Left lung (tissue), 10 donors: ENCODE results near the gene ADAM29. TPM values are rescaled to one million over a fixed set of nuclear protein-coding genes. Genes with fewer than 3 reads are reported as not detected.

Experiments
- ATAC-seq: fragments of 200-7000 bp; cut with Tn5 transposase; one replicate; pipeline ENCODE4 v1.9.1; 2020; ENCODE audit warnings: moderate library complexity
- DNase-seq, 4 donors: peaks; one replicate each; pipeline ENCODE4 v3.0.0-alpha.2; 2013 to 2020
- H3K27ac ChIP-seq, 2 donors: fragments of 200-600 bp; sonication (generic) in 1 of 2; one replicate each; pipeline versions ENCODE4 v1.5.0 to v1.8.0; 2020 to 2021
- H3K27me3 ChIP-seq, 2 donors: fragments of 200-600 bp; sonication (generic) in 1 of 2; one replicate each; pipeline versions ENCODE4 v1.5.0 to v1.8.0; 2020 to 2021
- H3K36me3 ChIP-seq, 2 donors: fragments of 200-600 bp; sonication (generic) in 1 of 2; one replicate each; pipeline versions ENCODE4 v1.5.0 to v1.8.0; 2020 to 2021
- H3K4me1 ChIP-seq, 2 donors: fragments of 200-600 bp; one replicate each; pipeline ENCODE4 v1.8.0; 2021
- H3K4me3 ChIP-seq, 2 donors: fragments of 200-600 bp; sonication (generic) in 1 of 2; one replicate each; pipeline versions ENCODE4 v1.5.0 to v1.8.0; 2020 to 2021; ENCODE audit warnings: mild to moderate bottlenecking in 1 of 2
- H3K9me3 ChIP-seq, 2 donors: fragments of 200-600 bp; sonication (generic) in 1 of 2; one replicate each; pipeline versions ENCODE4 v1.5.0 to v1.8.0; 2020 to 2021
- intact Hi-C, 2 donors: fragments of 100-400 bp; cut with DNase I; formaldehyde crosslinking; loops; one replicate each; pipeline versions ENCODE4 v1.11.2 to v1.14.2; 2022
- polyA plus RNA-seq, 6 donors: library from polyadenylated mRNA; unstranded; fragments of 120-200 nt; gene quantifications; one replicate each; pipeline ENCODE4 v1.2.1, GENCODE V29; 2013; ENCODE audit not compliant: insufficient read length in 6 of 6
- total RNA-seq, 2 donors: library from RNA; stranded (reverse); fragmentation: NEBNext Ultra II Directional; extraction: Animal tissue kit (Norgen Biotek cat#: 25700); gene quantifications; one replicate each; pipeline ENCODE4 v1.2.1, GENCODE V29; 2021
- TF ChIP-seq, protein P1 (sequence below), 2 donors: fragments of 200-600 bp; sonication (generic) in 1 of 2; IDR thresholded peaks; one replicate each; pipeline versions ENCODE4 v1.5.0 to v1.8.0; 2021; ENCODE audit warnings: antibody characterized with exemption in 2 of 2
- donor health status: DM: no; HTN: yes; CAD: no.
- donor health status: DM: no; HTN: no; CAD: no.

Gene ADAM29
- total and polyA plus RNA-seq, 8 donors, result 0.06 to 0.11 (median 0.09) TPM; not detected in 3

DNA sequence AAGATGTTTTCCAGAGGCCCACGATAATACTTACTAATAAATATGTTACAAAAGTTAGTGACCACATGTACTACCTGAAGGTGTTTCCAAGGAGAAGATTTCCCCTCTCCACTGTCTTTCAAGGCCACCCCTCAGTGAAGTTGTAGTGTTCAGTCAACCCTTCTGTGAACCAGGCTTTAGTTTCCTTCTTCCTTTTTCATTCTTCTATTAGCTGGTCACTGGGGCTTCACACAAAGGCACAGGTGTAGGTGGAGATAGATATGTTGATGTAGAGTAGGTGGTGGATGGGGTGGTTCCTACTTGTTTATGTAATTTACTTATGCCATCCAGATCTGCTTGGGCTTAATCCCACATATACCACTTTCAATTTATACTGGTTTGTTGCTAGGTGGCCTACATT is 43.3 kb upstream of the ADAM29 start:
- intact Hi-C loops, result no loop called here
- Histone ChIP-seq H3K27ac (no peak overlapping the region), H3K4me1 (no peaks in the 10 kb centered on the region), H3K36me3 (no peaks in the 10 kb centered on the region), H3K27me3 (no peaks in the 10 kb centered on the region), H3K4me3 (no peak overlapping the region), H3K9me3 (no peaks in the 10 kb centered on the region)
- TF ChIP-seq, protein P1, sequence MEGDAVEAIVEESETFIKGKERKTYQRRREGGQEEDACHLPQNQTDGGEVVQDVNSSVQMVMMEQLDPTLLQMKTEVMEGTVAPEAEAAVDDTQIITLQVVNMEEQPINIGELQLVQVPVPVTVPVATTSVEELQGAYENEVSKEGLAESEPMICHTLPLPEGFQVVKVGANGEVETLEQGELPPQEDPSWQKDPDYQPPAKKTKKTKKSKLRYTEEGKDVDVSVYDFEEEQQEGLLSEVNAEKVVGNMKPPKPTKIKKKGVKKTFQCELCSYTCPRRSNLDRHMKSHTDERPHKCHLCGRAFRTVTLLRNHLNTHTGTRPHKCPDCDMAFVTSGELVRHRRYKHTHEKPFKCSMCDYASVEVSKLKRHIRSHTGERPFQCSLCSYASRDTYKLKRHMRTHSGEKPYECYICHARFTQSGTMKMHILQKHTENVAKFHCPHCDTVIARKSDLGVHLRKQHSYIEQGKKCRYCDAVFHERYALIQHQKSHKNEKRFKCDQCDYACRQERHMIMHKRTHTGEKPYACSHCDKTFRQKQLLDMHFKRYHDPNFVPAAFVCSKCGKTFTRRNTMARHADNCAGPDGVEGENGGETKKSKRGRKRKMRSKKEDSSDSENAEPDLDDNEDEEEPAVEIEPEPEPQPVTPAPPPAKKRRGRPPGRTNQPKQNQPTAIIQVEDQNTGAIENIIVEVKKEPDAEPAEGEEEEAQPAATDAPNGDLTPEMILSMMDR (IDR thresholded peaks at IDR 0.05), result no peak
- ATAC-seq, result no peak
- DNase-seq, result no peak

DNA sequence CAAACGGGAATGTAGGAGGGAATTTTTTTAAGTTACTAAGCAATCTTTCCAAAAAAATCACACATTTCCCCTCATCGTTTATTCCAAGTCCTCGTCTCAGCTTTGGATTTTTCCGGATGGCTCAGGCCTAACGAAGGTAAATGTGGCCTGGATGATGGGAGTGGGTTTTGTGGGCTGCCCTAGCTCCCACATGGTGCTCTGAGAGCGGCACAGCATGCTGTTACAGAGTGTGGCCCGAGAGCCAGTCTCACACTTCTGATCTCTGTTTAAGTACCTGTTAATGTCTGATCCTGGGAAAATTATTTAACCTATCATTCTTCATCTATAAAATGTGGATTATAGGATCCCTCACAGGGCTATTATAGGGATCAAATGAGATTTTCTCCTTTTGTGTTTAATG is 38.2 kb upstream of the ADAM29 start:
- DNase-seq (no peak), ATAC-seq (no peak)
- Histone ChIP-seq H3K9me3 (no peaks in the 10 kb centered on the region), H3K4me1 (no peaks in the 10 kb centered on the region), H3K36me3 (no peaks in the 10 kb centered on the region), H3K4me3 (no peak overlapping the region), H3K27ac (no peak overlapping the region), H3K27me3 (no peaks in the 10 kb centered on the region)
- TF ChIP-seq, protein P1 (IDR thresholded peaks at IDR 0.05), result no peak
- intact Hi-C loops, result no loop called here

DNA sequence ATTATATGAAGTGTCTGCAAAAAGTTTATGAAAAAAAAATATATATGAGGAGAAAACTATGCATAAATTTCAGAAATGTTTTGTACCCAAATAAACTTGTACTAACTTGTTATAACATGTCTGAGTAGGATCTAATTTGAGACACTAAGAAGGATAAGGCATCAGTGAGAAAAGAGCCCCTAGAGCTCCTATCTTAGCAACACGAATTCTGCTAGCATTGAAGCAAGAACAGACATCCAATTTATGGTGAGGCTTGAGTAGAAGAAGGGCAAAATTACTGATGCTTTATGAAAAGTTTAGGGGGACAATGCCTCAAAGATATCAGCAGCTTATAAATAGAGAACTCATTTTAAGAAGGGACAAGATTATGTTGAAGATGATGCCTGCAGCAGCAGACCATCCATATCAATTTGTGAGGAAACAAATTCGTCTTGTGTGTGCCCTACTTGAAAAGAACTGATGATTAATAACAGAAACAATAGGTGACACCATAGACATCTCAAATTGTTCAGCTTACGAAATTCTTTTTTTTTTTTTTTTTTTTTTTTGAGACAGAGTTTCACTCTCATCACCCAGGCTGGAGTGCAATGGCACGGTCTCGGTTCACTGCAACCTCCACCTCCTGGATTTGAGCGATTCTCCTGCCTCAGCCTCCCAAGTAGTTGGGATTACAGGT is 35.7 kb upstream of the ADAM29 start:
- Histone ChIP-seq H3K4me3 (no peak overlapping the region), H3K9me3 (no peaks in the 10 kb centered on the region), H3K36me3 (no peaks in the 10 kb centered on the region), H3K27ac (no peak overlapping the region), H3K27me3 (no peaks in the 10 kb centered on the region), H3K4me1 (no peaks in the 10 kb centered on the region)
- TF ChIP-seq, protein P1 (IDR thresholded peaks at IDR 0.05), result no peak
- intact Hi-C loops, result no loop called here
- DNase-seq, result no peak
- no peak for ATAC-seq

DNA sequence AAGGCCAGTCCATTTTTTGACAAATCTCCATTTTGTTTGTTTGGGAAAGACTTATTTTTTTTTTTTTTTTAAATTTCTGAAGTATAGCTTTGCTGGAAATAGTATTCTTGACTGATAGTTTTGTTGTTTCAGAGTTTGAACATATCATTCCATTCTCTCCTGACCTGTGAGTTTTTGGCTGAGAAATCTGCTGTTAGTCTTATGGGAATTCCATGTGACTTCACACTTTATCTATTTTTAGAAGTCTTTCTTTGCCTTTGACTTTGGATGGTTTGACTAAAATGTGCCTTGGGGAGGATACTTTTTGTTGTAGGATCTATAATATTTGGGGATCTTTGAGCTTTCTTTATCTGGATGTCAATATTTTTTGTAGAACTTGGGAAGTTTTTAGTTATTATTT is 10.7 kb upstream of the ADAM29 start:
- H3K27ac ChIP-seq, result no peak overlapping the region
- no peak for DNase-seq
- intact Hi-C loops, result no loop called here
- H3K27me3 ChIP-seq, result no peaks in the 10 kb centered on the region
- TF ChIP-seq, protein P1 (IDR thresholded peaks at IDR 0.05), result no peak
- no peak overlapping the region for H3K4me3 ChIP-seq
- H3K36me3 ChIP-seq, result no peaks in the 10 kb centered on the region
- peaks cover 0 to 40% of the 10 kb centered on the region in 2 donors for H3K9me3 ChIP-seq
- no peak for ATAC-seq
- H3K4me1 ChIP-seq, result no peaks in the 10 kb centered on the region

DNA sequence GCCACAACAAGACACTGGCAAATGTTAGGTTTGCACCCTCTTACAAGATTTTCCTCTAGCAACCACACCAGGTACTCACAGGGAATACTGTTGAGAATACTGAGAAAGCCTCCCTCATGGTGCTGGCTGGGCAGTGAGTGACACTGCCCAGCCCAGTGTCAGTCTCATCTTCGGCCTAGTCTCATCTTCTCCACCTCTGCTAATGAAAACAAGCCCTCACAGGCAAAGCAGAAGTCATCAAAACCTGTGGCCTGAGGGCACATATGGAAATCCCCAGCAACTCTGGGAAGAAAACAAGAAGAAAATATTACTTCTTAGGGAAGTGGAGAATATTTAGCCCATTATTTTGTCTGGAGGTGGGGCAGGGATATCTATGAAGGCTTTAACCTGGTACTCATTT is 7.9 kb upstream of the ADAM29 start:
- Histone ChIP-seq H3K4me3 (no peak overlapping the region), H3K4me1 (no peaks in the 10 kb centered on the region), H3K27me3 (no peaks in the 10 kb centered on the region), H3K27ac (no peak overlapping the region), H3K36me3 (no peaks in the 10 kb centered on the region), H3K9me3 (peaks cover 0 to 27% of the 10 kb centered on the region in 2 donors)
- intact Hi-C loops, result no loop called here
- ATAC-seq (no peak), DNase-seq (no peak)
- TF ChIP-seq, protein P1 (IDR thresholded peaks at IDR 0.05), result no peak
